H1 (cell line): Measurements from ENCODE around the gene RIT2. TPM values are rescaled to one million over a fixed set of nuclear protein-coding genes. Genes with fewer than 3 reads are reported as not detected.

Experiments used
- CTCF ChIA-PET: fragments of 300-600 bp; sonication (Branson Sonifier 250); formaldehyde crosslinking; loops from one replicate; lab custom pipeline; 2021; ENCODE audit not compliant: partially characterized antibody; lab: Charles Lee
- POLR2A ChIA-PET: fragments of 300-600 bp; sonication (Branson Sonifier 250); formaldehyde crosslinking; loops from one replicate; lab custom pipeline; 2021; ENCODE audit warnings: inconsistent platforms; ENCODE audit not compliant: partially characterized antibody; lab: Charles Lee
- DNase-seq, 2 experiments: peaks; one replicate each; pipeline versions ENCODE4 v3.0.0 to v3.0.0-alpha.2; 2010 to 2022; ENCODE audit warnings: low spot score in 2 of 2, low read depth in 1 of 2, mixed read lengths in 1 of 2
- FAIRE-seq: peaks from 2 replicates; lab custom pipeline; 2011; peaks lifted over from hg19 to GRCh38; lab: Jason Lieb, UNC
- H2AFZ ChIP-seq: 2 replicates; pipeline ENCODE4 v1.8.1; 2012; ENCODE audit warnings: low read length, inconsistent platforms
- H2AK5ac ChIP-seq: 2 replicates; pipeline ENCODE4 v1.6.1; 2013; ENCODE audit warnings: low read depth, low read length
- H2BK120ac ChIP-seq: replicated peaks from 2 replicates; pipeline ENCODE3; 2013; ENCODE audit warnings: low read depth, low read length, inconsistent platforms
- H2BK12ac ChIP-seq: 2 replicates; pipeline ENCODE4 v1.6.1; 2013; ENCODE audit warnings: low read depth, low read length
- H2BK15ac ChIP-seq: 2 replicates; pipeline ENCODE4 v1.6.1; 2013; ENCODE audit warnings: low read length
- H2BK20ac ChIP-seq: 2 replicates; pipeline ENCODE4 v1.6.1; 2013; ENCODE audit warnings: low read length
- H2BK5ac ChIP-seq: 2 replicates; pipeline ENCODE4 v1.6.1; 2013; ENCODE audit warnings: low read depth, low read length
- H3K14ac ChIP-seq: 2 replicates; pipeline ENCODE4 v1.6.1; 2013; ENCODE audit warnings: inconsistent platforms; ENCODE audit not compliant: insufficient read length
- H3K18ac ChIP-seq: 2 replicates; pipeline ENCODE4 v1.6.1; 2013; ENCODE audit warnings: low read length; ENCODE audit errors: extremely low read depth
- H3K23ac ChIP-seq: 2 replicates; pipeline ENCODE4 v1.6.1; 2013; ENCODE audit warnings: inconsistent platforms; ENCODE audit not compliant: insufficient read length
- H3K23me2 ChIP-seq: 2 replicates; pipeline ENCODE4 v1.6.1; 2013; ENCODE audit warnings: low read depth, low read length
- H3K27ac ChIP-seq: 2 replicates; pipeline ENCODE4 v1.6.1; 2011; ENCODE audit warnings: low read depth, low read length, inconsistent platforms
- H3K27me3 ChIP-seq, 4 experiments: replicated peaks in 1 of 4; 1 replicate in 1 of 4; 2 replicates in 3 of 4; pipeline versions ENCODE4 v1.6.1 to v1.8.1; 2011 to 2013; ENCODE audit warnings: low read length in 3 of 4, mild to moderate bottlenecking in 3 of 4, inconsistent platforms in 2 of 4, mixed read lengths in 2 of 4, moderate library complexity in 1 of 4; ENCODE audit not compliant: control insufficient read depth in 3 of 4, insufficient read depth in 3 of 4; ENCODE audit errors: extremely low read depth in 1 of 4
- H3K36me3 ChIP-seq, 4 experiments: 2 replicates each; pipeline versions ENCODE4 v1.6.1 to v1.8.1; 2011 to 2013; ENCODE audit warnings: mild to moderate bottlenecking in 4 of 4, low read length in 3 of 4, moderate library complexity in 2 of 4, control low read depth in 1 of 4, inconsistent platforms in 1 of 4; ENCODE audit not compliant: insufficient read depth in 4 of 4, control insufficient read depth in 2 of 4
- H3K4ac ChIP-seq: replicated peaks from 2 replicates; pipeline ENCODE3; 2013; ENCODE audit warnings: low read length, low read depth, mixed read lengths, inconsistent platforms; ENCODE audit not compliant: insufficient read length
- H3K4me1 ChIP-seq, 4 experiments: replicated peaks in 1 of 4; 1 replicate in 1 of 4; 2 replicates in 3 of 4; pipeline versions ENCODE4 v1.6.1 to v1.8.1; 2011 to 2013; ENCODE audit warnings: low read length in 3 of 4, inconsistent platforms in 2 of 4, mixed read lengths in 1 of 4; ENCODE audit not compliant: insufficient read depth in 4 of 4, control insufficient read depth in 3 of 4
- H3K4me2 ChIP-seq, 2 experiments: 2 replicates each; pipeline versions ENCODE4 v1.6.1 to v1.8.1; 2011 to 2013; ENCODE audit warnings: low read depth in 2 of 2, low read length in 2 of 2, control low read depth in 1 of 2, inconsistent platforms in 1 of 2, mild to moderate bottlenecking in 1 of 2; ENCODE audit not compliant: insufficient read depth in 1 of 2
- H3K4me3 ChIP-seq, 4 experiments: fragments of 200-600, 300-600 bp in 1 of 4; sonication (generic), shearing (Covaris generic), sonication (Bioruptor Twin) in 1 of 4; 2 replicates each; pipeline versions ENCODE4 v1.5.1 to v1.8.1; 2011 to 2016; ENCODE audit warnings: low read length in 4 of 4, low read depth in 3 of 4, control low read depth in 2 of 4, inconsistent platforms in 2 of 4, mild to moderate bottlenecking in 2 of 4, mixed read lengths in 1 of 4, moderate library complexity in 1 of 4; ENCODE audit not compliant: insufficient read depth in 2 of 4; ENCODE audit errors: extremely low read depth in 1 of 4
- H3K56ac ChIP-seq: replicated peaks from 2 replicates; pipeline ENCODE3; 2013; ENCODE audit warnings: low read depth, mild to moderate bottlenecking, mixed read lengths, low read length, inconsistent platforms; ENCODE audit not compliant: insufficient read length
- H3K79me1 ChIP-seq: 2 replicates; pipeline ENCODE4 v1.6.1; 2013; ENCODE audit warnings: low read depth, low read length, control low read depth
- H3K79me2 ChIP-seq, 2 experiments: 2 replicates each; pipeline versions ENCODE4 v1.6.1 to v1.8.1; 2012 to 2013; ENCODE audit warnings: low read length in 2 of 2, mild to moderate bottlenecking in 2 of 2, inconsistent platforms in 1 of 2; ENCODE audit not compliant: insufficient read depth in 2 of 2, control insufficient read depth in 1 of 2
- H3K9ac ChIP-seq, 4 experiments: replicated peaks in 1 of 4; 1 replicate in 1 of 4; 2 replicates in 3 of 4; pipeline versions ENCODE4 v1.6.1 to v1.8.1; 2011 to 2013; ENCODE audit warnings: low read depth in 3 of 4, low read length in 3 of 4, control low read depth in 2 of 4, mild to moderate bottlenecking in 2 of 4, moderate library complexity in 2 of 4, inconsistent platforms in 1 of 4; ENCODE audit errors: extremely low read depth in 1 of 4
- H3K9me3 ChIP-seq, 2 experiments: 2 replicates each; pipeline versions ENCODE4 v1.6.1 to v1.8.1; 2012 to 2013; ENCODE audit warnings: mild to moderate bottlenecking in 2 of 2, moderate library complexity in 2 of 2, control low read depth in 1 of 2, inconsistent platforms in 1 of 2, low read depth in 1 of 2, low read length in 1 of 2, mixed read lengths in 1 of 2; ENCODE audit not compliant: insufficient read depth in 2 of 2
- H4K20me1 ChIP-seq, 2 experiments: replicated peaks in 1 of 2; 2 replicates each; pipeline versions ENCODE3 to v1.8.1; 2011 to 2013; ENCODE audit warnings: inconsistent platforms in 2 of 2, low read length in 2 of 2, mild to moderate bottlenecking in 1 of 2; ENCODE audit not compliant: insufficient read depth in 2 of 2, control insufficient read depth in 1 of 2
- H4K5ac ChIP-seq: 2 replicates; pipeline ENCODE4 v1.6.1; 2013; ENCODE audit warnings: low read length, low read depth, mixed read lengths, inconsistent platforms; ENCODE audit not compliant: insufficient read length
- H4K8ac ChIP-seq: 2 replicates; pipeline ENCODE4 v1.8.0; 2013; ENCODE audit warnings: mild to moderate bottlenecking, moderate library complexity, low read length, inconsistent platforms; ENCODE audit not compliant: insufficient read depth; ENCODE audit errors: extremely low read depth
- H4K91ac ChIP-seq: replicated peaks from 2 replicates; pipeline ENCODE3; 2013; ENCODE audit warnings: low read length, mixed read lengths, inconsistent platforms; ENCODE audit not compliant: insufficient read length
- ATF3 ChIP-seq: IDR thresholded peaks from 2 replicates; pipeline ENCODE4 v1.6.1; 2011; ENCODE audit warnings: low read depth, mild to moderate bottlenecking, low read length; ENCODE audit not compliant: insufficient read depth
- EP300 ChIP-seq, 2 experiments: IDR thresholded peaks; 1 replicate in 1 of 2; 2 replicates in 1 of 2; pipeline ENCODE4 v1.6.1; 2011 to 2012; ENCODE audit warnings: low read depth in 2 of 2, low read length in 2 of 2, mild to moderate bottlenecking in 2 of 2, borderline replicate concordance in 1 of 2, inconsistent platforms in 1 of 2, moderate library complexity in 1 of 2
- HDAC2 ChIP-seq, 2 experiments: fragments of 300-600 bp in 1 of 2; sonication (generic) in 1 of 2; IDR thresholded peaks; 2 replicates each; pipeline ENCODE4 v1.6.1; 2011 to 2012; ENCODE audit warnings: low read depth in 2 of 2, low read length in 2 of 2, mild to moderate bottlenecking in 2 of 2, moderate library complexity in 2 of 2, borderline replicate concordance in 1 of 2, inconsistent platforms in 1 of 2
- HDAC6 ChIP-seq: IDR thresholded peaks from one replicate; pipeline ENCODE4 v1.7.1; 2012; ENCODE audit warnings: low read depth, mild to moderate bottlenecking, inconsistent platforms, low read length, moderate library complexity
- JUN ChIP-seq: IDR thresholded peaks from 2 replicates; pipeline ENCODE4 v1.6.1; 2011; ENCODE audit warnings: low read depth, mild to moderate bottlenecking, improper control_type of control experiment, low read length
- POLR2A ChIP-seq, 2 experiments: IDR thresholded peaks; 1 replicate in 1 of 2; 2 replicates in 1 of 2; pipeline ENCODE4 v1.6.1; 2011; ENCODE audit warnings: low read depth in 2 of 2, low read length in 2 of 2, mild to moderate bottlenecking in 2 of 2; ENCODE audit errors: control extremely low read depth in 1 of 2
- POU5F1 ChIP-seq: IDR thresholded peaks from 2 replicates; pipeline ENCODE4 v1.6.1; 2011; ENCODE audit warnings: low read depth, mild to moderate bottlenecking, low read length, moderate library complexity
- TCF12 ChIP-seq: IDR thresholded peaks from 2 replicates; pipeline ENCODE4 v1.6.1; 2011; ENCODE audit warnings: low read depth, mild to moderate bottlenecking, low read length
- polyA plus RNA-seq, 7 experiments: library from polyadenylated mRNA; depleted of rRNA in 3 of 7; stranded (reverse) in 5 of 7; unstranded in 2 of 7; fragments of >200 nt in 5 of 7; fragments of 200-250 nt in 2 of 7; gene quantifications; 1 replicate in 5 of 7; 2 replicates in 1 of 7; 4 replicates in 1 of 7; pipeline versions ENCODE4 v1.2.1 to v1.2.3, GENCODE V29; 2011 to 2013; ENCODE audit warnings: missing spikeins in 2 of 7, mixed read lengths in 2 of 7
- total RNA-seq: library from RNA; stranded (reverse); fragmentation: NEBNext Ultra II Directional; extraction: Animal tissue kit (Norgen Biotek cat#: 25700); gene quantifications from 2 replicates; pipeline ENCODE4 v1.2.1, GENCODE V29; 2021

Gene RIT2
- total and polyA plus RNA-seq, 2 of the 8 experiments (the other 6 are each of a cell fraction or from before 2014, with no cell fraction given) = 0.67 to 3.2 TPM

- POLR2A ChIA-PET = no interaction called here
- no peak overlapping the region for H3K56ac ChIP-seq
- FAIRE-seq = no peak
These were observed 34.1 kb downstream of the RIT2 start for GRCh38 chr18:43081396-43081795.

More at GRCh38 chr18:43081396-43081795, 34.1 kb downstream of the RIT2 start:
- Histone ChIP-seq H3K14ac (no peak overlapping the region), H3K23me2 (no peaks in the 10 kb centered on the region), H3K4me1 (peaks cover 0 to 6% (median 4%) of the 10 kb centered on the region in 4 experiments; a peak in 5 of 7 replicates), H3K9me3 (no peaks in the 10 kb centered on the region), H3K23ac (no peak overlapping the region), H3K36me3 (no peaks in the 10 kb centered on the region), H3K18ac (no peak overlapping the region), H4K5ac (no peak overlapping the region), H3K79me1 (no peaks in the 10 kb centered on the region), H4K91ac (no peak overlapping the region), H4K8ac (no peak overlapping the region), H2AFZ (no peak overlapping the region), H2BK5ac (no peak overlapping the region), H3K4me3 (no peak overlapping the region), H3K4me2 (no peak overlapping the region)
- no peak for DNase-seq
- TF ChIP-seq ATF3 (no peak), JUN (no peak), HDAC2 (IDR thresholded peaks at IDR 0.05; ENCODE audit: borderline replicate concordance in 1 of 2, low read depth in 2 of 2, low read length in 2 of 2) (no peak), EP300 (IDR thresholded peaks at IDR 0.05; ENCODE audit: borderline replicate concordance in 1 of 2, low read depth in 2 of 2, low read length in 2 of 2) (no peak), TCF12 (no peak), HDAC6 (no peak), POLR2A (IDR thresholded peaks at IDR 0.05; ENCODE audit: control extremely low read depth in 1 of 2, low read depth in 2 of 2, low read length in 2 of 2) (no peak), POU5F1 (no peak)
- TF ChIP-seq, all 59 proteins: peak for 0
- Histone ChIP-seq H2BK120ac (no peak overlapping the region), H3K79me2 (no peaks in the 10 kb centered on the region), H2BK12ac (no peak overlapping the region), H3K27ac (no peak overlapping the region), H3K4ac (no peak overlapping the region), H4K20me1 (no peaks in the 10 kb centered on the region), H3K9ac (no peak overlapping the region), H2AK5ac (no peak overlapping the region), H3K27me3 (no peaks in the 10 kb centered on the region), H2BK15ac (no peak overlapping the region), H2BK20ac (no peak overlapping the region)
- CTCF ChIA-PET = interaction anchor here (0.6 kb wide), 1 partner anchor 57 kb away, joined by 5 read pairs; no protein-coding TSS in a partner anchor
